NCI-H1048 (cell line): ENCODE results near the gene ODF2.
A peak's percentile ranks its signal among the peaks of the same experiment; 100 is the strongest.
"Not testable (repeated sequence)": the region's sequence is repeated elsewhere in the genome, so short reads cannot be mapped to it uniquely, and the experiment has no call there.

ENCODE experiments used
- DNase-seq: peaks from one replicate; lab custom pipeline; 2025; lab: John Stamatoyannopoulos, UW

Gene ODF2

GRCh38 chr9:128484686-128485413 lies 29.0 kb downstream of the ODF2 start:
- no peak for DNase-seq

- no peak for DNase-seq
Observed at GRCh38 chr9:128485414-128485855, 29.6 kb downstream of the ODF2 start.

GRCh38 chr9:128486201-128486600 lies 30.4 kb downstream of the ODF2 start:
- no peak for DNase-seq

- no peak for DNase-seq
Observed at GRCh38 chr9:128493424-128493823, 37.6 kb downstream of the ODF2 start.

- DNase-seq, result no peak
Observed at GRCh38 chr9:128494108-128494745, 38.4 kb downstream of the ODF2 start.

GRCh38 chr9:128494746-128495129 lies 38.9 kb downstream of the ODF2 start:
- DNase-seq, result no peak

- no peak for DNase-seq
Observed at GRCh38 chr9:128495296-128495695, 39.5 kb downstream of the ODF2 start.

- no peak for DNase-seq
Observed at GRCh38 chr9:128495804-128496417, 40.1 kb downstream of the ODF2 start.

- DNase-seq, result no peak
Observed at GRCh38 chr9:128497824-128498610, 42.2 kb downstream of the ODF2 start.

- no peak for DNase-seq
Observed at GRCh38 chr9:128498911-128499310, 43.1 kb downstream of the ODF2 start.

GRCh38 chr9:128499920-128500319 lies 44.1 kb downstream of the ODF2 start:
- no peak for DNase-seq

- DNase-seq, result not testable (repeated sequence)
Observed at GRCh38 chr9:128503415-128503825, 47.6 kb downstream of the ODF2 start.

- DNase-seq, result no peak
Observed at GRCh38 chr9:128503870-128504269, 48.1 kb downstream of the ODF2 start.

GRCh38 chr9:128504485-128505413 lies 48.9 kb downstream of the ODF2 start, which contains the start of gene GLE1:
GLE1 (plus strand) TSS chr9:128504719; CDS start chr9:128504806, 87 bp downstream.
- peak; percentile 88 for DNase-seq

GRCh38 chr9:128505414-128505765 lies 49.6 kb downstream of the ODF2 start:
- no peak for DNase-seq

- DNase-seq, result not testable (repeated sequence)
Observed at GRCh38 chr9:128505906-128506305, 50.1 kb downstream of the ODF2 start.

GRCh38 chr9:128512820-128513219 lies 57.0 kb downstream of the ODF2 start:
- DNase-seq, result no peak

- DNase-seq, result no peak
Observed at GRCh38 chr9:128521956-128522355, 66.2 kb downstream of the ODF2 start.

GRCh38 chr9:128523199-128523925 lies 67.6 kb downstream of the ODF2 start:
- DNase-seq, result no peak

GRCh38 chr9:128526720-128527119 lies 70.9 kb downstream of the ODF2 start:
- no peak for DNase-seq
